Calu3 (cell line): ENCODE measurements around the gene TOP2B. TPM values are rescaled to one million over a fixed set of nuclear protein-coding genes. Genes with fewer than 3 reads are reported as not detected.

Experiments used
- BruUV-seq: library from RNA; stranded (reverse); fragments of 400-500 nt; replicated peaks from 2 replicates; lab custom pipeline; 2021; lab: Mats Ljungman, UMichigan
- CTCF ChIA-PET: fragments of 300-600 bp; sonication (Branson Sonifier 250); formaldehyde crosslinking; loops from one replicate; lab custom pipeline; 2022; ENCODE audit warnings: antibody characterized with exemption; lab: Charles Lee
- DNase-seq: peaks from one replicate; pipeline ENCODE4 v3.0.0; 2022
- H3K27ac Mint-ChIP-seq: one replicate; pipeline ENCODE4 v1.8.0; 2022; ENCODE audit warnings: mixed read lengths; ENCODE audit not compliant: unreplicated experiment
- H3K27me3 Mint-ChIP-seq: one replicate; pipeline ENCODE4 v1.8.0; 2022; ENCODE audit warnings: mixed read lengths; ENCODE audit not compliant: unreplicated experiment
- H3K36me3 Mint-ChIP-seq: one replicate; pipeline ENCODE4 v1.8.0; 2022; ENCODE audit warnings: mild to moderate bottlenecking, moderate library complexity, mixed read lengths; ENCODE audit not compliant: insufficient read depth, unreplicated experiment
- H3K4me1 Mint-ChIP-seq: one replicate; pipeline ENCODE4 v1.8.0; 2022; ENCODE audit warnings: mild to moderate bottlenecking, low read depth, mixed read lengths; ENCODE audit not compliant: unreplicated experiment
- H3K4me3 Mint-ChIP-seq: one replicate; pipeline ENCODE4 v1.8.0; 2022; ENCODE audit warnings: mild to moderate bottlenecking, low read depth, moderate library complexity, mixed read lengths; ENCODE audit not compliant: unreplicated experiment
- H3K9me3 Mint-ChIP-seq: one replicate; pipeline ENCODE4 v1.8.0; 2022; ENCODE audit warnings: low read depth, mixed read lengths; ENCODE audit not compliant: unreplicated experiment
- intact Hi-C: fragments of 100-400 bp; cut with micrococcal nuclease; formaldehyde crosslinking; loops from one replicate; pipeline ENCODE4 v1.10.0; 2022; ENCODE audit not compliant: unreplicated experiment
- total RNA-seq: library from RNA; stranded (reverse); gene quantifications from 2 replicates; pipeline ENCODE4 v1.2.3, GENCODE V29; 2022
- TF ChIP-seq, protein P1 (sequence below): fragments of 200-600 bp; IDR thresholded peaks from one replicate; pipeline ENCODE4 v1.8.0; 2022; ENCODE audit warnings: antibody characterized with exemption; ENCODE audit not compliant: unreplicated experiment

Gene TOP2B
- total RNA-seq, 1 experiment from 2014 or later, result 117 TPM

DNA sequence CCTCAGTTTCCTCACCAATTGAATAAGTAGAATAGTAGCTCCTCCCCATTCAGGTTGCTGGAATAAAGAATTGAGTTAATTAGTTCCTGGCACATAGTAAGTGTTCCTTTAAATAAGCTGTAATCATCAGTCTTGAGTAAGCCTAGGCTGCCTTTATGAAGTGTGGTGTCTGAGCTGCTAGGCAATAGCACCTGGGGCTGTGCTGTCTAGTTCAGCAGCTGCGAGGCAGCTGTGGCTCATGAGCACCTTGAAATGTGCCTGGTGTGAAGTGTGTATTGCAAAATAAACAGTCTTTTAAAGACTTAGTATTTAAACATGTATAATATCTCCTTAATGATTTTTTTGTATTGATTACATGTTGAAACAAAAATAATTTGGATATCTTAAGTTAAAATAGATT, 77.6 kb downstream of the TOP2B start:
- Mint-ChIP-seq H3K4me1 (peaks cover 26% of the 10 kb centered on the region), H3K4me3 (no peak overlapping the region), H3K36me3 (no peaks in the 10 kb centered on the region), H3K27ac (no peak overlapping the region), H3K9me3 (peaks cover 4% of the 10 kb centered on the region), H3K27me3 (no peaks in the 10 kb centered on the region)
- CTCF ChIA-PET, result interaction anchor here (1.2 kb wide), 1 partner anchor 481 kb away, joined by 4 read pairs; no protein-coding TSS in a partner anchor
- intact Hi-C loops, result no loop called here
- DNase-seq, result no peak
- no TSS peak for BruUV-seq
- TF ChIP-seq, protein P1, sequence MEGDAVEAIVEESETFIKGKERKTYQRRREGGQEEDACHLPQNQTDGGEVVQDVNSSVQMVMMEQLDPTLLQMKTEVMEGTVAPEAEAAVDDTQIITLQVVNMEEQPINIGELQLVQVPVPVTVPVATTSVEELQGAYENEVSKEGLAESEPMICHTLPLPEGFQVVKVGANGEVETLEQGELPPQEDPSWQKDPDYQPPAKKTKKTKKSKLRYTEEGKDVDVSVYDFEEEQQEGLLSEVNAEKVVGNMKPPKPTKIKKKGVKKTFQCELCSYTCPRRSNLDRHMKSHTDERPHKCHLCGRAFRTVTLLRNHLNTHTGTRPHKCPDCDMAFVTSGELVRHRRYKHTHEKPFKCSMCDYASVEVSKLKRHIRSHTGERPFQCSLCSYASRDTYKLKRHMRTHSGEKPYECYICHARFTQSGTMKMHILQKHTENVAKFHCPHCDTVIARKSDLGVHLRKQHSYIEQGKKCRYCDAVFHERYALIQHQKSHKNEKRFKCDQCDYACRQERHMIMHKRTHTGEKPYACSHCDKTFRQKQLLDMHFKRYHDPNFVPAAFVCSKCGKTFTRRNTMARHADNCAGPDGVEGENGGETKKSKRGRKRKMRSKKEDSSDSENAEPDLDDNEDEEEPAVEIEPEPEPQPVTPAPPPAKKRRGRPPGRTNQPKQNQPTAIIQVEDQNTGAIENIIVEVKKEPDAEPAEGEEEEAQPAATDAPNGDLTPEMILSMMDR, result no peak

DNA sequence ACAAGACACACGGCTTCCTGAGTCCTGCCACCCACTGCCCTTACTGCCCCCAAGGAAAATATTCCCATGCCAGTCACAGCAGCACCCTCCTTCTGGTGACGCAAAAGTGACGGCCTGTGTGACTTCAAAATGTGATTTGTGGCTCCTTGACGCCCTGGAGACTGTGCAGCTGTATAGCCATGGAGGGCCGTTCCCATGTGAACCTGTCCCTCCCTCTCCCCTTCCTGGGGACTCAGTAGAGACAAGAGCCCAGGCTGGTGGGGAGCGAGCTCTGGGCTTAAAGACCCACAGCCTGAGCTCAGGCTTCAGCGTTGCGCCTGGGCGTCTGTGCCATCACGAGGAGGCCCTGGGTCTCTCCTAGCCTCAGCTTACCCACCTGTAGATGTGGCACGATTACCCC, 78.2 kb downstream of the TOP2B start:
- CTCF ChIA-PET, result no interaction called here
- Mint-ChIP-seq H3K27me3 (no peaks in the 10 kb centered on the region), H3K9me3 (peaks cover 4% of the 10 kb centered on the region), H3K4me1 (peaks cover 31% of the 10 kb centered on the region), H3K36me3 (no peaks in the 10 kb centered on the region), H3K4me3 (no peak overlapping the region), H3K27ac (no peak overlapping the region)
- TF ChIP-seq, protein P1, result no peak
- no TSS peak for BruUV-seq
- DNase-seq, result no peak
- intact Hi-C loops, result no loop called here

DNA sequence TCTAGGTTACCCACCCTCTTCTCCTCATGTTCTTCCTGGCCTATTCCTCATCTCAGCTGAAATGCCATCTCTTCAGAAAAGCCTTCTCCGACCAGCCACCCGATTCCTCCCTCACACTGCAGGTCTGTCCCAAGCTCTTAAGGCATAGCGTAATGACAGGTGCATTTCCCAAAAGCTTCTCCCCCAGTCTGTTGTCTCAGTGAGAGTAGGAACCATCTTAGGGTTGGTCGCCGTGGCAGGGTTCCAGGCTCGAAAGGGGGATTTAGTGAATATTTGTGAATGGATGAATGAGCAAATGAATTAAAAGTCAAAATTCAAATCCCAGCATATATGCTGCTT, 78.6 kb downstream of the TOP2B start:
- H3K27me3 Mint-ChIP-seq, result no peaks in the 10 kb centered on the region
- DNase-seq, result no peak
- intact Hi-C loops, result no loop called here
- TF ChIP-seq, protein P1, result no peak
- BruUV-seq, result no TSS peak
- no peak overlapping the region for H3K4me3 Mint-ChIP-seq
- H3K36me3 Mint-ChIP-seq, result no peaks in the 10 kb centered on the region
- H3K9me3 Mint-ChIP-seq, result peaks cover 4% of the 10 kb centered on the region
- H3K4me1 Mint-ChIP-seq, result peaks cover 32% of the 10 kb centered on the region
- CTCF ChIA-PET, result no interaction called here
- H3K27ac Mint-ChIP-seq, result no peak overlapping the region

DNA sequence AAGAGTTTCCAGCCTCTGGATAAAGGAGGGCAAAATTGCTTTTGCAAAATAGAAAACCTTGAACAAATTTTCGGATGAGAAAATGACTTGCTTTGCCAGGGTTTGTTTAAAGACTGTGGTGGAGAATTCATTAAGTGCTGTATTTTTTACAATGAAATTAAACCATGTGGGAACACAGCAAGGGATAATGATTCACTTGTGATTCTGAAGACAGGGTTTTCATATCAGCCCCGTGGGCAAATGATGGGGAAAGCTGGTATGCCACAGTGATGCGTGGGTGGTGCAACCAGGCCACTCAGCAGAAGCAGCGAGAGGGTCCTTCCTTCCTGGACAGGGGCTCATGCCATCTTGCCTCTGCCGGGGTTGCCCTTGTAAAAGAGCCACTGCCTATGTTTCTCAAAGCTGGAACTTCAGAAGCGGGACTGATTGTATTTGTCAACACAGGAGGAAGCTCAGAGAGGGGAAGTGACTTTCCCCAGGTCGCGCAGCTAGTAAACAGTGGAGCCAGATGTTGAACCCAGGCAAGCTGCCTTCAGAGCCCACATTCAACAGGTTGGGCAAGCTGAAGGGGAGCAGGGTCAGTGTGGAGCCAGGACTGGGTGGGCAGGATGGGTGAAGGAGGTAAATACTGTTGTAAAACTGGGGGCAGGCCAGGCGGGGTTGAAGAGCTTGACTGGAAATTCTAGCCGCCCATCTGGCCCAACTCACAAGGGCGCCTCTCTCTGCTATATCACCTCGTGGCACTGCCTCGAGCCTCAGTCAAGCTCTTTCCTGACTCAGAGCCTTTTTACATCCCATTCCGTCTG, 79.1 kb downstream of the TOP2B start:
- intact Hi-C loops, result no loop called here
- Mint-ChIP-seq H3K27ac (no peak overlapping the region), H3K9me3 (peaks cover 4% of the 10 kb centered on the region), H3K4me1 (peaks cover 32% of the 10 kb centered on the region), H3K27me3 (no peaks in the 10 kb centered on the region), H3K36me3 (no peaks in the 10 kb centered on the region), H3K4me3 (no peak overlapping the region)
- BruUV-seq, result no TSS peak
- CTCF ChIA-PET, result interaction anchor here (0.6 kb wide), 1 partner anchor 775 kb away, joined by 4 read pairs; no protein-coding TSS in a partner anchor
- TF ChIP-seq, protein P1, result no peak
- no peak for DNase-seq
